ENCODE data around the gene KCNIP4.

DNA sequence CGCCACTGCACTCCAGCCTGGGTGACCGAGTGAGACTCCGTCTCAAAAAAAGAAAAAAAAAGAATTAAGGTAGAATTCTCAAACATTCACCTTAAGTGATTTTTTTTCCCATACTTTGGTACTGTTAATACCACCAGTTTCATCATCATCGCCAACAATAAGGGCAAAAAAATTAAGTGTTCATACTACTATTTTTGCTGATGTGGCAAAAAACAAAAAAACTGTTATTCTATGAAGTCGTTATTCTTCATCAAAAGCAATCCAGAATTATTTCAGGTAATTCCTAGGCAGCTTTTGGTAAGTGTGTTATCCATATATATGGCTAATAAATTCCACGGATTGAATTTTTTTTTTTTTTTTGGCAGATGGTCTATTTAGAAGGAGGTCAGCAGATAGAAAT, 85.7 kb downstream of the KCNIP4 start:
- no peak for TF ChIP-seq NFIC (IDR thresholded peaks at IDR 0.05; ENCODE audit: low read depth, low read length)
- TF ChIP-seq CEBPZ (IDR thresholded peaks at IDR 0.05; ENCODE audit: low read depth, low read length) = no peak
- TF ChIP-seq CTCF (IDR thresholded peaks at IDR 0.05 in 2 of 3, conservative IDR thresholded peaks at IDR 0.05 in 1 of 3; ENCODE audit: control insufficient read depth in 2 of 3, extremely low read depth in 1 of 3, insufficient read depth in 1 of 3, low read depth in 3 of 3, low read length in 3 of 3) = no peak

Data from GM12878 (cell line).